ENCODE measurements around the gene CLEC2A.
"Not testable (repeated sequence)": the region's sequence is repeated elsewhere in the genome, so short reads cannot be mapped to it uniquely, and the experiment has no call there.

CLEC2A gene

GRCh38 chr12:9881988-9882387, 50.2 kb downstream of the CLEC2A start:
- no peak for DNase-seq (ENCODE audit: low read depth in 3 of 3)

- no peak for DNase-seq (ENCODE audit: low read depth in 3 of 3)
Measured at GRCh38 chr12:9881246-9881645, 50.9 kb downstream of the CLEC2A start, which contains the start of gene KLRF2. Gene KLRF2, plus strand, starts transcription at chr12:9881489. Its CDS starts 107 bp downstream, at chr12:9881596.

DNA sequence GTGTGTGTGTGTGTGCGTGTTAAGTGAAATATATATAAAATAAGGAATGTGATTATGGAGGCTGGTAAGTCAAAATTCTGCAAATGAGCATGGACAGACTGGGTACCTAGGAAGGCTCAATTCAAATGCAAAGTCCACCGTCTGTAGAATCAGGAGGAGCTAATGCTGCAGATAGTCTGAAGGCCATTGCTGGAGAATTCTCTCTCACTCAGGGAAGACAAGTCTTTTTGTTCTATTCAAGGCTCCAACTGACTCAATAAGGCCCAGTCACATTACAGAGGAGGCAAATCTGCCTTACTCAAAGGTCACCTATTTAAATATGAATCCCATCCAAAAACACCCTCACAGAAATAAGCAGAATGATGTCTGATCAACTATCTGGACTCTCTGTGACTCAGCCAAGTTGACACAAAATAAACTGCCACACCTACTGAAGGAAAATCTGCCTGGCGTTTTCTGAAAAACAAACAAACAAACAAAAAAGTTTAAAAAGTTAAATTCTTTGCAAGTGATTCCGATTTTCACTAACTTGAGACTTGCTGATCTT, 51.6 kb downstream of the CLEC2A start:
- no peak for DNase-seq (ENCODE audit: low read depth in 3 of 3)

DNA sequence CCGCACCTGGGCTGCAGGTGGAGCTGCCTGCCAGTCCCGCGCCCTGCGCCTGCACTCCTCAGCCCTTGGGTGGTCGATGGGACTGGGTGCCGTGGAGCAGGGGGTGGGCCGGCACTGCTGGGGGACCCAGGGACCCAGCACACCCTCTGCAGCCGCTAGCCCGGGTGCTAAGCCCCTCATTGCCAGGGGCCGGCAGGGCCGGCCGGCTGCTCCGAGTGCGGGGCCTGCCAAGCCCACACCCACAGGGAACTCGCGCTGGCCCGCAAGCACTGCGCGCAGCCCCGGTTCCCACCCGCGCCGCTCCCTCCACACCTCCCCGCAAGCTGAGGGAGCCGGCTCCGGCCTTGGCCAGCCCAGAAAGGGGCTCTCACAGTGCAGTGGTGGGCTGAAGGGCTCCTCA, 56.0 kb downstream of the CLEC2A start:
- DNase-seq (ENCODE audit: low read depth in 3 of 3) = not testable (repeated sequence)

- no peak for DNase-seq (ENCODE audit: low read depth in 3 of 3)
Measured at GRCh38 chr12:9872742-9873141, 59.4 kb downstream of the CLEC2A start.

DNA sequence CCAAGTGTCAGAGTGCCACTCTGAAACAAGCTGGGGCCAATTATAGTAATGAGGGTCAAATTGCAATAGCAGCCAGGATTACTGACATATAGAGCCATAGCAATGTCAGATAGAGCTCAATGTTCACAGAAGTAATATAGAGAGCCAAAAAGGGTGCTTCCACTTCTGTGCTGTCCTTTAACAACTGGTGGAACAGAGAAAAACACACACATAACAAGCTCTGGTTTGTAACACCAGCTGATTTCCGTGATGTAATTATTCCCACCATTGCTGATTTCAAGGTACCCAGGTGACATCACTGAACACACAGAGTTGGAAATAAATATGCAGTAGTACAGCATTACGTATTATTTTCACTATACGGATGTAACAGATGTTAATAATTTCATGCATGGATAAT, 60.0 kb downstream of the CLEC2A start:
- DNase-seq (ENCODE audit: low read depth in 3 of 3) = no peak

- no peak for DNase-seq (ENCODE audit: low read depth in 3 of 3)
Measured at GRCh38 chr12:9870286-9870866, 61.8 kb downstream of the CLEC2A start.

- DNase-seq (ENCODE audit: low read depth in 3 of 3) = peak in 1 of 3 experiments; percentile 5
Measured at GRCh38 chr12:9869307-9870161, 62.6 kb downstream of the CLEC2A start, which contains the start of gene CLEC2B. Gene CLEC2B, minus strand, starts transcription at chr12:9869354.

DNA sequence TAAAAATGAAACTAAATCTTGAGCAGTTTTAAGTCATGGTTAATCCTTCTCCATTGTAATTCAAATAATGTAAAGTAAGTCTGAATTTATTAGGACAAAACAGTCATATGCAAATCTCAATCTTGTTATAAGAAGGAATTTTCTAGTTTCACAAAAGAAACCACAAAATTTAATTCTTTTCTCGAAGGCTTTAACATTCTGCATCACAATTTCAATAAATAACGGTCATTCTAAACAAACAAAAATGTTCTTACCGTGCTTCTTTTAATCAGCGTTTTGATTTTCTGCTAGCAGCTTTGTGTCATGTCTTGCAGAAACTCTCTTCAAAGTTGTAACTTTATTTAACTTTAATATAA, 63.2 kb downstream of the CLEC2A start:
- no peak for DNase-seq (ENCODE audit: low read depth in 3 of 3)

GRCh38 chr12:9868311-9868801, 63.8 kb downstream of the CLEC2A start:
- DNase-seq (ENCODE audit: low read depth in 3 of 3) = no peak

GRCh38 chr12:9867531-9867930, 64.6 kb downstream of the CLEC2A start:
- DNase-seq (ENCODE audit: low read depth in 3 of 3) = no peak

DNA sequence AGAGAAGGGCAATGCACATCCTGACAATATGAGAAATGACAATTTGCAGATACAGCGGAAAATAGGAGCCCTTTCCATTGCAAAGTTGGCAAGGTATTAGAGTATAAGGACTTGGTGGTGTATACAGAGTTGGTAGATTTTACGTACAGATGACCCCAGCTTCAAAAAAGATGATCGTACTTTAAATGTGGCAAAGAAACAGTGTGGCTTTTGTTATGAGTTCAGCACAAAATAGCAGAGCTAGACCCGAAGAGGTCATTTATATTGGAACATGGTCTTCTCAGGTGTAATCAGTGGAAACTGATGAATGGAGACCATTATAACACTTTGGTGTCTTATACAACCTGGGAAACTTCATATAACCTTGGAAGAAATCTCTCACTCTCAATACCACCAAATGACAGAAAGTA, 65.3 kb downstream of the CLEC2A start:
- no peak for DNase-seq (ENCODE audit: low read depth in 3 of 3)

DNA sequence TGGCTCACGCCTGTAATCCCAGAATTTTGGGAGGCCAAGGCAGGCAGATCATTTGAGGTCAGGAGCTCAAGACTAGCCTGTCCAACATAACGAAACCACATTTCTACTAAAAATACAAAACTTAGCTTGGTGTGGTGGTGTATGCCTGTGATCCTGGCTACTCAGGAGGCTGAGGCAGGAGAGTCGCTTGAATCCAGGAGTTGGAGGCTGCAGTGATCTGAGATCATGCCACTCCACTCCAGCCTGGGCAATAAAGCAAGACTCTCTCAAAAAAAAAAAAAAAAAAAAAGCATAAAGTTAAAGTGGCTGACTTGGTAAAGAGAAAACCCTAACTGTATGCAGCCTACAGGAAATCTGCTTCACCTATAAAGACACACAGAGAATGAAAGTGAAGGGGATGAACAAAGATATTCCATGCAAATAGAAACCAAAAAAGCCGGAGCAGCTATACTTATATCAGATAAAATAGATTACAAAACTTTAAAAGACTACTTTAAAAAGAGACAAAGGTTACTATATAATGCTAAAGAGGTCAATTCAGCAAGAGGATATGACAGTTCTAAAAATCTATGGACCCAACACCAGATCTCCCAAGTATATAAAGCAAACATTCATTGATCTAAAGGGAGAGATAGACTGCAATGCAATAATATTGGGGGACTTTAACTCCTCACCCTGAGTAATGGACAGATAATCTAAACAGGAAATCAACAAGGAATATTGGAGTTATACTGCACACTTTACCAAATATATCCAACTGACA, 67.1 kb downstream of the CLEC2A start:
- DNase-seq (ENCODE audit: low read depth in 3 of 3) = no peak

Measured in stimulated activated CD4-positive, alpha-beta T cell treated with anti-CD3 and anti-CD28 coated beads, TNF-alpha, amount 100 ng/mL, for 24 hours (primary cell).